Activated CD4-positive, alpha-beta T cell treated with anti-CD3 and anti-CD28 coated beads for 4 hours (primary cell): ENCODE measurements around the gene SRSF6.
"Not testable (repeated sequence)": the region's sequence is repeated elsewhere in the genome, so short reads cannot be mapped to it uniquely, and the experiment has no call there.

Experiments used
- DNase-seq, 2 donors: peaks; one replicate each; pipeline ENCODE4 v3.0.0-alpha.2; 2020

SRSF6 gene

DNA sequence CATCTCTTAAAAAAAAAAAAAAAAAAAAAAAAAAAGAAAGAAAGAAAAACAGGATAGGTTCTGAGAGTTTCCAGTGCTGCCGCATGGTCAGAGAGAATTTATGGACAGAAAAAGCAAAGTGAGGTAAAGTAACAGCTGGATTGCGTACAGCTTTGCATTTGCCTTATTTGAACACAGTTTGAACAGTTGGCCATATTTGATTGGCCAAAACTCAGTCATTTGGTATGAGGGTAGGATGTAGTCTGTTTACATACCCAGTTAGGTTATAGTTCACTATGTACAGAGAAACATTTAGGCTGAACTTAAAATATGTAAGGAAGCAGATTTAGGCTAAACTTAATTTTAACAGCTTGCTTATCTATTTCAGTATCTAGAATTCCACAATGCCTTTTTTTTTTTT, 32.3 kb downstream of the SRSF6 start:
- DNase-seq = no peak

DNA sequence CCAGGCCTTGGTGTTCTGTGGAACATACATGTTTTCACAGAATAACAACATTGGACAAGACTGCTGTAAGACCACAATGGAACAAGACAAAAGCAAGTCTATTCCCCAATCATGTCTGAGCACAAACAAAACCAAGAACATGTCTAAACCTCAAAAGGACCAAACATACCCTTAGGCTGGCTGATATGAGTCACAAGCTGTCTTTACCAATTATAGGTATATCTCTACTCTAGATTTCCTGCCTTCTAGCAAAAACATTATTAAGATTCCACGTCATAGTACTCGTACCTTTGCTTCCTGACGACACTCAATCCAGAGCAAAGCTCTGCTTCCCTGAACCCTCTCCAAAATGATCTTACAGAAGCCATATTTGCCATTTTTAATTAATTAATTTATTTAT, 34.4 kb downstream of the SRSF6 start:
- DNase-seq = no peak

DNA sequence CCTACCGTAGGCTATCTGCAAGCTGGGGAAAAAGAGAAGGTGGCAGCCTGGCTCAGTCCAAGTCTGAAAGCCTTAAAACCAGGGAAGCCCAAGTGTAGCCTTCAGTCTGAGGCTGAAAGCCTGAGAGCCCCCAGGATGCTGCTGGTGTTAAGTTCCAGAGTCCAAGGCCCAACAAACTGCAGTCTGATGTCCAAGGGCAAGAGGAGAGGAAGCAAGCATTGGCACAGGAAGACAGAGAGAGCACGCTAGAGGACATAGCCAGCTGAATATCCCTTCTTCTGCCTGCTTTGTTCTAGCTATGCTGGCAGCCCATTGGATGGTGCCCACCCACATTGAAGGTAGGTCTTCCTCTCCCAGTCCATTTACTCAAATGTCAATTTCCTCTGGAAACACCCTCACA, 37.7 kb downstream of the SRSF6 start:
- no peak for DNase-seq

DNA sequence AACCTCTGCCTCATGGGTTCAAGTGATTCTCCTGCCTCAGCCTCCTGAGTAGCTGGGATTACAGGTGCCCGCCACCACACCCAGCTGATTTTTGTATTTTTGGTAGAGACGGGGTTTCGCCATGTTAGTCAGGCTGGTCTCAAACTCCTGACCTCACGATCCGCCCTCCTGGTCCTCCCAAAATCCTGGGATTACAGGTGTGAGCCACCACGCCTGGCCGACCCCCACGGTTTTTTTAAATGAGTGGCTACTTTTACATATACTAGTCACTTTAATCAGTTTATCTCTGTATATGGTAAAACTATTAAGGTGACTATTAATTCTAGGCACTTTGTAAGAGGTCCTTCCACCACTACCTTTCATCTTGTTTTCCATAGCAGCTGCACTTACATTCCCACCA, 44.3 kb downstream of the SRSF6 start:
- DNase-seq = not testable (repeated sequence)

DNA sequence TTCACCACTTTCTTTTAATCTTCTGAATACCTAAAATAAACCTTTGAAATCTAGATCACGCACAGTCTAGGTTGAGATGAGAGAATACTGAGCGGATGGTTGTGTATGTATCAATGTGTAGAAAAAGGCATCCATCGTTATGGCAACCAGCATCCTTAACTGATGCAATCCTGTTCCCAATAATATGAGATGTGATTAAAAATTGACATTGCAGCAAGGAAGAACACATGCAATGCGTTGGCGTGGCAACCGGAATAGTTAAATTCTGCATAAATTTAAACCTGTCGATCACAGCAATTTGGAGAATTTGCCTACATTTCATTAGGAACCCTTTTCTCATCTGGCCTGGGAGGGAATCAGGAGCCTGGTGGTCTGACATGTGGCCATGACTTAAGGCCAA, 48.5 kb downstream of the SRSF6 start:
- no peak for DNase-seq

DNA sequence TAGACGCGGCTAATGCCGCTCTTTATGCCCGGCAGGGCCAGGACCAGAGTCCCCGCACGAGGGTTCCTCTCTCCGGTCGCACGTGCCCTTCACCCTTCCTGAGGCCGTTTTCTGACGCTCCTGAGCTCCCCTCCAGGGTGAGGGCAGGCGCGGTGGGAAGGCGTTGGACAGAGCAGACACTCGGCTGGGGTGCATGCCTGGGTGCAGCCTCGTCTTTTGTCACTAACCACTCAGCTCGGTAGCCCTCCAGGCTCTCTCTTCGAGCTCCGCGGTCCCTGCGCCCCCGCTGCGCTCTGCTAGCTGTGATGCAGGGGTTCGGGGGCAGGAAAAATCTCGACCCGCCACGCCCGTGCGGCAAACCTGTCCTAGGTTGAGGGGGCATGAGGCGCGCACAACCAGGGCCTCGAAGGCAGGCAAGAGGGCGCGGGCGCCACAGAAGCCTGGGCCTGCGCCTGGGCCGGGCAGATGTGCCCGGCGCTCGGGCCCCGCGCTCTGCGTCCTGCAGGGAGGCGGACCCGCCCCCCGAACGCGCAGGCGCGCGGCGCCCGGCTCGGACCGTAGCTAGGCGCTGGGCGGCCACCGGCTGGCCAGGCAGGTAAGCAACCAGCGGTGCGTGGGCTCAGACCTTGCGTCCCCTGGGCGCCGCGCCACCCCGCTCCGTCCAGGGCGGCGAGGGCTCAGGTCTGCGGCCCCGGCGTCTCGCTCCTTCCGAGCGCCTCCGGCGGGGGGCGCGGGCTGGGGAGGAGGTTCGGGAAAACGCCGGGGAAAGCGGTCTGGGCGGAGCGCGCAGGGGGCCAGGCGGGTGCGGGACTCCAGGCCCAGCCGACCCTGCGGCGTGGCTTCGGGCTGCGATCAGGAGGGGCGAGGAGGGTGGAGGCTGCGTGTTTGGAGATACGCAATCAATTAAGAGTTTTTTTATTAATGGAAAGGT, 49.7 kb downstream of the SRSF6 start, which contains the start of gene L3MBTL1:
L3MBTL1 (plus strand) TSS at position 548 of the 931 bp plus-strand sequence. CDS start 5,807 bp downstream, outside the sequence.
- no peak for DNase-seq

DNA sequence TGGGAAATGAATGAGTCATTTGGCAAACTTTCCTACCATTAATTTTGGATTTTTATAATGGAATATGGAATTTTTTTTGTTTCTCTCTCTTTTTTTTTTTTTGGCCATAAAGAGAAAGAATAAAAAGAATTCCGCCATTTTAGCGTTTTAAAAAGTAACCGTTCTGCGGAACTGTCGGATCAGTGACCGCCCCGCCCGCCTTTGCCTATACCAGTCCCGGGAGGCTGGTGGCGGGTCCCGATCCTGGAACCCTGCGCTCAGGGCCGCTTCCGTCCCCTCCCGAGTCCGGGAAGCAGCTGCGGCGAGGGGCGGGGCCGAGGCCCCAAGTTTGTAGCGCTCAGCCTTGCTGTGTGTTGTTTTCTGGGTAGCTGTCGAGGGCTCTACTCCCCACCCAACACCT, 50.4 kb downstream of the SRSF6 start:
- DNase-seq = no peak

DNA sequence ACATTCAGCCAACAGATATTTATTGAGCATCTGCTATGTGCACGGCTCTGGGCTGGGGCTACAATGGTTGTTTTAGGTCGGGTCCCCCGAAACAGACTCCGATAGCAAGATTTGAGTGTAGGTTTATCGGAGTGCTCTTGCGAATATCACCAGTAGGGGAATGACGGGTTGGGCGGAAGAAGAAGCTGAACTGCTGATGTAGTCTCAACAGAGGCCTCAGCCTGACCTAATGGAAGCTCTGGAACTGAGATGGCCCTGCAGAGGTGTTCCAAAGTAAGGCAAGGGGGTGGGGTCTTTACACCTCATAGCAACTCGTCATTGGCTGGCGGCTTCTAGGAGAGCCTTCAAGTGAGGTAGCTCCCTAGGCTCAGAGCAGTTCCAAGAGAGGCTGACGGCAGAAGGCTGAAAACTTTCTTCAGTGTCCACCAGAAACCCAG, 50.9 kb downstream of the SRSF6 start:
- no peak for DNase-seq

DNA sequence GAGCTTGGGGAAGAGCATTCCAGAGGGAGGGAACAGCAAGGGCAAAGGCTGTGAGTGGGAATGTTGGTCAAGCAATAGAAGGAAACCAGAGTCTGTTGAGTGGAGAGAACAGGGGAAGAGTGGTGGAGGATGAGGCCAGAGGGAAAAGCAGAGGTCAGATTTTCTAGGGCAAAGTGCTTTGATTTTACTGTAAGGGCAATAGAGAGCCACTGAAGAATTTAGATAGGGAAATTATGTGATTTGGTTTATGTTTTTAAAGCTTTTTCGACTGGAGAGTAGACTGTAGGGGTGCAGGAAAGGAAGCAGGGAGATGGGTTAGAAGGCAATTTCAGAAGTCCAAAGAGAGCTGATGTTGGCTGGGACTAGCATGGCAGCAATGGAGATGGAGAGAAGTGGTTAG, 54.2 kb downstream of the SRSF6 start:
- DNase-seq = no peak

DNA sequence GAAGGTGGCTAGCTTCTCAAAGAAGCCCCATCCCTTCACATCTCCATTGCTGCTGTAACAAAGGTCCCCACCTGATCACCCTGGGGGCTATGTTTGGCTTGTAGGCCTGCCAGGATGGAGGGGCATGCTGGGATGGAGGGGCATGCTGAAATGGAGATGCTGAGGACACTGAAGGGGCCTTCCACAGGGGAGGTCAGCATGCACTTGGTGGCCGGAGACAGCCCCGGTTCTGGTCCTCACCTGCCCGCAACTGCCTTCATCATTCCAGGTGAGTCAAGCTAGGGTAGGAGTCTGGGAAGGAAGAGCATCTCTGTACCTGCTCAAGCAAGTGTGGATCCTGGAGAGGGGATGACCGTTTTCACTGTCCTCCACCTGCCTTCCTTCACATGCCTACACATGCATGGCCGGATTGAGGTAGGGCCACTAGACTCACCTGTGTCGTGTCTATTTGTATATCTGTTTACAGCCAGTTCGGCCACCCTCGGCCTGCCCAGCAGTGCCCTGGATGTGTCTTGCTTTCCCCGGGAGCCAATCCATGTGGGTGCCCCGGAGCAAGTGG, 55.8 kb downstream of the SRSF6 start:
- DNase-seq = no peak
